HepG2 (cell line): ENCODE data around the gene ONECUT2. TPM values are rescaled to one million over a fixed set of nuclear protein-coding genes. Genes with fewer than 3 reads are reported as not detected.

Source experiments
- ATAC-seq: fragments of 200-7000 bp; cut with Tn5 transposase; 3 replicates; pipeline ENCODE4 v1.9.1; 2020; ENCODE audit warnings: mild to moderate bottlenecking, moderate library complexity
- BruUV-seq: library from RNA; stranded (reverse); fragments of 400-500 nt; replicated peaks from 2 replicates; lab custom pipeline; 2021; lab: Mats Ljungman, UMichigan
- CTCF ChIA-PET: fragments of 300-600 bp; formaldehyde crosslinking; extraction: SDS; loops from one replicate; lab custom pipeline; 2021; ENCODE audit warnings: low total read pairs, inconsistent platforms, low intra/inter-chr PET ratio; lab: Yijun Ruan, JAX
- POLR2A ChIA-PET: fragments of 350-600 bp; sonication (Branson Sonifier 250); formaldehyde crosslinking; loops from one replicate; lab custom pipeline; 2020; ENCODE audit warnings: antibody characterized with exemption, inconsistent platforms; lab: Yijun Ruan, JAX
- DNase-seq: peaks from one replicate; pipeline ENCODE4 v3.0.0-alpha.2; 2015; ENCODE audit warnings: low spot score
- FAIRE-seq: peaks from 3 replicates; lab custom pipeline; 2011; peaks lifted over from hg19 to GRCh38; lab: Jason Lieb, UNC
- H2AFZ ChIP-seq: one replicate; pipeline ENCODE4 v1.6.1; 2011; ENCODE audit warnings: low read length, inconsistent platforms
- H3K27ac ChIP-seq: fragments of 300-600 bp; 3 replicates; pipeline ENCODE4 v1.8.0; 2011; ENCODE audit warnings: mixed run types, mild to moderate bottlenecking, mixed read lengths, low read length, inconsistent platforms; ENCODE audit not compliant: insufficient read depth; ENCODE audit errors: extremely low read length
- H3K27me3 ChIP-seq, 2 experiments: fragments of 200-600 bp in 1 of 2; 2 replicates in 1 of 2; 3 replicates in 1 of 2; pipeline versions ENCODE4 v1.6.0 to v1.8.0; 2011; ENCODE audit warnings: low read length in 2 of 2, mild to moderate bottlenecking in 2 of 2, moderate library complexity in 2 of 2, inconsistent platforms in 1 of 2; ENCODE audit not compliant: insufficient read depth in 2 of 2, control insufficient read depth in 1 of 2
- H3K36me3 ChIP-seq, 2 experiments: fragments of 200-600 bp in 1 of 2; replicated peaks in 1 of 2; 2 replicates in 1 of 2; 3 replicates in 1 of 2; pipeline versions ENCODE4 v1.5.1 to v1.8.0; 2011; ENCODE audit warnings: low read length in 2 of 2, inconsistent platforms in 1 of 2; ENCODE audit not compliant: insufficient read depth in 2 of 2, control insufficient read depth in 1 of 2
- H3K4me1 ChIP-seq: 2 replicates; pipeline ENCODE4 v1.5.1; 2012; ENCODE audit warnings: low read length, inconsistent platforms; ENCODE audit not compliant: insufficient read depth
- H3K4me2 ChIP-seq: 2 replicates; pipeline ENCODE4 v1.6.0; 2011; ENCODE audit warnings: low read depth, low read length, inconsistent platforms
- H3K4me3 ChIP-seq, 3 experiments: fragments of 200-600 bp in 1 of 3; sonication (generic), shearing (Covaris generic) in 1 of 3; replicated peaks in 1 of 3; 2 replicates each; pipeline ENCODE4 v1.5.1; 2011 to 2016; ENCODE audit warnings: low read length in 3 of 3, inconsistent platforms in 2 of 3, low read depth in 2 of 3, mild to moderate bottlenecking in 2 of 3, control low read depth in 1 of 3, mixed read lengths in 1 of 3; ENCODE audit not compliant: insufficient read depth in 1 of 3
- H3K79me2 ChIP-seq: one replicate; pipeline ENCODE4 v1.6.1; 2011; ENCODE audit warnings: low read length, inconsistent platforms; ENCODE audit not compliant: insufficient read depth
- H3K9ac ChIP-seq: 2 replicates; pipeline ENCODE4 v1.6.0; 2011; ENCODE audit warnings: mild to moderate bottlenecking, low read depth, low read length, inconsistent platforms; ENCODE audit not compliant: insufficient read depth
- H3K9me3 ChIP-seq: 2 replicates; pipeline ENCODE4 v1.5.1; 2012; ENCODE audit warnings: mild to moderate bottlenecking, low read length
- H4K20me1 ChIP-seq: 2 replicates; pipeline ENCODE4 v1.6.0; 2011; ENCODE audit warnings: inconsistent platforms, mild to moderate bottlenecking, low read length, moderate library complexity; ENCODE audit not compliant: insufficient read depth
- GMEB2 ChIP-seq: IDR thresholded peaks from 2 replicates; pipeline ENCODE4 v1.6.1; 2016; ENCODE audit warnings: missing biosample characterization, missing genetic modification reagents, low read depth
- JARID2 ChIP-seq: sonication (generic); formaldehyde crosslinking; IDR thresholded peaks from 2 replicates; pipeline ENCODE4 v1.8.1; 2023; ENCODE audit warnings: missing genetic modification reagents, inconsistent platforms; ENCODE audit not compliant: insufficient replicate concordance
- RAD21 ChIP-seq: fragments of 450-650 bp; formaldehyde crosslinking; IDR thresholded peaks from 2 replicates; pipeline ENCODE4 v1.5.0; 2020; ENCODE audit warnings: mild to moderate bottlenecking
- SMC3 ChIP-seq: IDR thresholded peaks from 2 replicates; pipeline ENCODE4 v1.6.1; 2011; ENCODE audit warnings: low read length, improper control_type of control experiment
- TP53 ChIP-seq: sonication (generic); formaldehyde crosslinking; conservative IDR thresholded peaks from 2 replicates; pipeline ENCODE4 v1.4.0; 2020; ENCODE audit warnings: missing genetic modification reagents
- ZBTB34 ChIP-seq: sonication (generic); formaldehyde crosslinking; IDR thresholded peaks from 2 replicates; pipeline ENCODE4 v1.8.0; 2022; ENCODE audit warnings: mild to moderate bottlenecking, missing genetic modification reagents
- ZNF256 ChIP-seq: sonication (generic); formaldehyde crosslinking; conservative IDR thresholded peaks from 2 replicates; pipeline ENCODE4 v1.4.0; 2020; ENCODE audit warnings: missing genetic modification reagents
- ZNF546 ChIP-seq: sonication (generic); formaldehyde crosslinking; conservative IDR thresholded peaks from 2 replicates; pipeline ENCODE4 v1.8.1; 2023; ENCODE audit warnings: mild to moderate bottlenecking, missing genetic modification reagents
- WGBS: methylation state at CpG from one replicate; pipeline ENCODE4 v1.1.6; 2017; ENCODE audit warnings: low lambda C conversion rate; 5-methylcytosine and 5-hydroxymethylcytosine counted together
- in situ Hi-C: cut with HindIII; loops from 2 replicates; pipeline ENCODE4 v1.10.0; 2017; ENCODE audit warnings: low pct_unique_long_range_greater_than_20kb; ENCODE audit not compliant: extremely low pct_ligation_motif_present
- intact Hi-C: fragments of 100-400 bp; cut with micrococcal nuclease; formaldehyde crosslinking; loops from one replicate; pipeline ENCODE4 v1.10.0; 2022; ENCODE audit not compliant: unreplicated experiment
- polyA plus RNA-seq, 8 experiments: library from polyadenylated mRNA; depleted of rRNA in 3 of 8; stranded (reverse) in 7 of 8; unstranded in 1 of 8; fragments of >200 nt; fragmentation: Illumina TruSeq in 4 of 8; extraction: Trizol in 4 of 8; gene quantifications; 2 replicates each; pipeline versions ENCODE4 v1.2.1 to v1.2.3, GENCODE V29; 2011 to 2016; ENCODE audit warnings: low read depth in 4 of 8, missing spikeins in 1 of 8, mixed read lengths in 1 of 8; ENCODE audit not compliant: insufficient read depth in 1 of 8
- total RNA-seq, 5 experiments: library from RNA; depleted of rRNA; stranded (reverse); fragments of >200 nt; fragmentation: Illumina TruSeq; extraction: Trizol; gene quantifications; 2 replicates each; pipeline ENCODE4 v1.2.3, GENCODE V29; 2016; ENCODE audit warnings: low read depth in 1 of 5

The ONECUT2 gene
- total and polyA plus RNA-seq, 2 of the 13 experiments (the other 11 are each of a cell fraction or from before 2014, with no cell fraction given), result 3.0 to 3.2 TPM

DNA sequence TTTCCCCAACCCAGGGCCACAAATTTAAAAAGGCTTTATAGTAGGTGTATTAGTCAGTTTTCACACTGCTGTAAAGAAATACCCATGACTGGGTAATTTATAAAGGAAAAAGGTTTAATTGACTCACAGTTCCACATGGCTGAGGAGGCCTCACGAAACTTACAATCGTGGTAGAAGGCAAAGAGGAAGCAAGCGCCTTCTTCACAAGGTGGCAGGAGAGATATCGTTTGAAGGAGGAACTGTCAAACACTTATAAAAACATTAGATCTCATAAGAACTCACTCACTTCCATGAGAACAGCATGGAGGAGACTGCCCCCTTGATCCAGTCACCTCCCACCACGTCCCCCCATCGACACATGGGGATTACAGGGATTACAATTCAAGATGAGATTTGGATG is 80.9 kb downstream of the ONECUT2 start:
- BruUV-seq, result no TSS peak
- Histone ChIP-seq H3K27ac (no peak overlapping the region), H3K4me1 (no peaks in the 10 kb centered on the region), H3K4me3 (no peak overlapping the region), H3K36me3 (no peaks in the 10 kb centered on the region), H3K9ac (no peak overlapping the region), H3K4me2 (no peak overlapping the region), H2AFZ (no peak overlapping the region), H3K79me2 (no peaks in the 10 kb centered on the region), H3K9me3 (no peaks in the 10 kb centered on the region), H3K27me3 (0 out of 5 replicates have a peak, but pooled peaks cover 0 to 3% of the 10 kb centered on the region in 2 experiments), H4K20me1 (no peaks in the 10 kb centered on the region)
- ChIA-PET CTCF (no interaction called here), POLR2A (no interaction called here)
- no peak for DNase-seq
- in situ Hi-C loops (no loop called here), intact Hi-C loops (no loop called here)
- no peak for ATAC-seq
- no peak for TF ChIP-seq ZNF256
- no peak for TF ChIP-seq GMEB2 (CRISPR knock-in tag)
- no peak for TF ChIP-seq ZNF546
- no peak for TF ChIP-seq SMC3
- no peak for TF ChIP-seq ZBTB34
- TF ChIP-seq RAD21 (CRISPR knock-in tag), result no peak
- TF ChIP-seq TP53 (CRISPR knock-in tag), result no peak
- no peak for TF ChIP-seq JARID2 (CRISPR knock-in tag)
- FAIRE-seq, result no peak
- 23% methylated on average over 6 of the region's 6 CpGs for WGBS
